Hepatocyte (in vitro differentiated cells): ENCODE measurements around the gene CALU.

ENCODE experiments used
- EZH2 ChIP-seq: fragments of 200-600 bp; sonication (generic); IDR thresholded peaks from 2 replicates; pipeline ENCODE4 v1.6.1; 2016; ENCODE audit warnings: antibody characterized with exemption, mild to moderate bottlenecking, borderline replicate concordance
- EZH2phosphoT487 ChIP-seq: fragments of 200-600 bp; sonication (generic); IDR thresholded peaks from one replicate; pipeline ENCODE4 v1.6.1; 2018; ENCODE audit warnings: antibody characterized with exemption, mild to moderate bottlenecking, low read depth, moderate library complexity; ENCODE audit not compliant: unreplicated experiment, severe bottlenecking
- TF ChIP-seq, protein P1 (sequence below): fragments of 200-600 bp; sonication (generic); IDR thresholded peaks from 2 replicates; pipeline ENCODE4 v1.5.1; 2016; ENCODE audit warnings: antibody characterized with exemption, mild to moderate bottlenecking; ENCODE audit not compliant: poor library complexity

DNA sequence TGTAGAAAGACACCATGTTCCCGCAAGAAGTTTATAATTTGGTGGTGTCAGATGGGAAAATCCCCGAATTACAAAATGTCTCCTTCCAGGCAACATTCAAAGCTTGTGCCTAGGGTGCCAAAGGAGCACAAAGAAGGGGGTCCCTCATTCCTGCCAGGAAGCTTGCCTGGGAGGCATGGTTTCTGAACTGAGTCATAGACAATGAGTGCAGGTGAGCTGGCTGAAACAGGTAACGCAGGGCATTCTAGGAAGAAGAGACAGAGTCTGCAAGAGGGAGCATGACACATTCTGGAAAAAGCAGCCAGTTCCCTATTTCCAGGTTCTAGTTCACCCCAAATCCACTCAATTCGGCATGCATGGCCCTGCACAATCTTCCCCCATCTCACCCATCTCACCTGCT, 11.9 kb upstream of the CALU start:
- no peak for TF ChIP-seq EZH2
- TF ChIP-seq, protein P1, sequence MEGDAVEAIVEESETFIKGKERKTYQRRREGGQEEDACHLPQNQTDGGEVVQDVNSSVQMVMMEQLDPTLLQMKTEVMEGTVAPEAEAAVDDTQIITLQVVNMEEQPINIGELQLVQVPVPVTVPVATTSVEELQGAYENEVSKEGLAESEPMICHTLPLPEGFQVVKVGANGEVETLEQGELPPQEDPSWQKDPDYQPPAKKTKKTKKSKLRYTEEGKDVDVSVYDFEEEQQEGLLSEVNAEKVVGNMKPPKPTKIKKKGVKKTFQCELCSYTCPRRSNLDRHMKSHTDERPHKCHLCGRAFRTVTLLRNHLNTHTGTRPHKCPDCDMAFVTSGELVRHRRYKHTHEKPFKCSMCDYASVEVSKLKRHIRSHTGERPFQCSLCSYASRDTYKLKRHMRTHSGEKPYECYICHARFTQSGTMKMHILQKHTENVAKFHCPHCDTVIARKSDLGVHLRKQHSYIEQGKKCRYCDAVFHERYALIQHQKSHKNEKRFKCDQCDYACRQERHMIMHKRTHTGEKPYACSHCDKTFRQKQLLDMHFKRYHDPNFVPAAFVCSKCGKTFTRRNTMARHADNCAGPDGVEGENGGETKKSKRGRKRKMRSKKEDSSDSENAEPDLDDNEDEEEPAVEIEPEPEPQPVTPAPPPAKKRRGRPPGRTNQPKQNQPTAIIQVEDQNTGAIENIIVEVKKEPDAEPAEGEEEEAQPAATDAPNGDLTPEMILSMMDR, result no peak
- no peak for TF ChIP-seq EZH2phosphoT487
